A549 (cell line): ENCODE data around the gene CCDC61. TPM values are rescaled to one million over a fixed set of nuclear protein-coding genes. Genes with fewer than 3 reads are reported as not detected.

Experiments
- ATAC-seq, 2 experiments: fragments of 200-7000 bp in 1 of 2; fragments of >200 bp in 1 of 2; cut with Nextera tagmentation in 1 of 2; cut with Tn5 transposase in 1 of 2; 3 replicates each; pipeline versions ENCODE4 v1.8.0 to v1.9.1; 2018 to 2020; ENCODE audit warnings: mild to moderate bottlenecking in 1 of 2, moderate library complexity in 1 of 2
- CTCF ChIA-PET: fragments of 300-600 bp; sonication (Branson Sonifier 250); formaldehyde crosslinking; extraction: SDS; loops from one replicate; lab custom pipeline; 2021; ENCODE audit warnings: antibody characterized with exemption, inconsistent platforms; lab: Yijun Ruan, JAX
- POLR2A ChIA-PET: fragments of 350-600 bp; formaldehyde crosslinking; extraction: SDS; loops from one replicate; lab custom pipeline; 2021; ENCODE audit warnings: antibody characterized with exemption, inconsistent platforms; lab: Yijun Ruan, JAX
- DNase-seq, 2 experiments: peaks; one replicate each; pipeline versions ENCODE4 v3.0.0 to v3.0.0-alpha.2; 2011 to 2016; ENCODE audit warnings: low read depth in 1 of 2, low spot score in 1 of 2
- FAIRE-seq: peaks from 2 replicates; lab custom pipeline; 2011; peaks lifted over from hg19 to GRCh38; lab: Jason Lieb, UNC
- H3K27ac ChIP-seq, 2 experiments: fragments of >200 bp; sonication (Bioruptor Twin); formaldehyde crosslinking; 3 replicates each; pipeline ENCODE4 v1.5.1; 2016 to 2017
- H3K4me1 ChIP-seq: fragments of >200 bp; sonication (Bioruptor Twin); formaldehyde crosslinking; 3 replicates; pipeline ENCODE4 v1.6.1; 2016
- H3K4me2 ChIP-seq: fragments of >200 bp; sonication (Bioruptor Twin); formaldehyde crosslinking; 3 replicates; pipeline ENCODE4 v1.6.1; 2016
- H3K4me3 ChIP-seq: fragments of >200 bp; sonication (Bioruptor Twin); formaldehyde crosslinking; 3 replicates; pipeline ENCODE4 v1.5.1; 2016
- H3K9me3 ChIP-seq: fragments of >200 bp; sonication (Bioruptor Twin); formaldehyde crosslinking; 3 replicates; pipeline ENCODE4 v1.6.1; 2016
- BHLHE40 ChIP-seq: IDR thresholded peaks from 2 replicates; pipeline ENCODE4 v1.6.1; 2012; ENCODE audit warnings: low read depth, low read length, inconsistent platforms
- CHD2 ChIP-seq: fragments of 150-350 bp; IDR thresholded peaks from 2 replicates; pipeline ENCODE4 v1.6.1; 2014; ENCODE audit warnings: low read length; ENCODE audit not compliant: partially characterized antibody
- EHMT2 ChIP-seq: fragments of 200-600 bp; sonication (generic); IDR thresholded peaks from 2 replicates; pipeline ENCODE4 v1.6.1; 2016; ENCODE audit warnings: antibody characterized with exemption, low read depth, mild to moderate bottlenecking, moderate library complexity
- EP300 ChIP-seq, 2 experiments: fragments of >200 bp; sonication (Bioruptor Twin); formaldehyde crosslinking; IDR thresholded peaks; 2 replicates in 1 of 2; 3 replicates in 1 of 2; pipeline ENCODE4 v1.6.1; 2016 to 2017
- ESRRA ChIP-seq: fragments of 150-350 bp; IDR thresholded peaks from 2 replicates; pipeline ENCODE4 v1.6.1; 2014; ENCODE audit warnings: mild to moderate bottlenecking, low read length, borderline replicate concordance
- FOSB ChIP-seq: fragments of 250-450 bp; sonication (Bioruptor Pico); IDR thresholded peaks from 2 replicates; pipeline ENCODE4 v1.5.0; 2020; ENCODE audit warnings: mild to moderate bottlenecking, moderate library complexity
- FOSL2 ChIP-seq, 2 experiments: fragments of 450-650 bp in 1 of 2; fragments of >200 bp in 1 of 2; sonication (Bioruptor Twin) in 1 of 2; formaldehyde crosslinking; IDR thresholded peaks; 2 replicates each; pipeline versions ENCODE4 v1.5.0 to v1.6.1; 2016 to 2020; ENCODE audit warnings: mild to moderate bottlenecking in 1 of 2, moderate library complexity in 1 of 2
- FOXS1 ChIP-seq: fragments of 250-450 bp; sonication (Bioruptor Pico); IDR thresholded peaks from 2 replicates; pipeline ENCODE4 v1.5.0; 2020; ENCODE audit warnings: mild to moderate bottlenecking, moderate library complexity
- HEYL ChIP-seq: fragments of 250-450 bp; sonication (Bioruptor Pico); IDR thresholded peaks from 2 replicates; pipeline ENCODE4 v1.8.0; 2021; ENCODE audit warnings: mild to moderate bottlenecking, moderate library complexity
- JUNB ChIP-seq: fragments of >200 bp; sonication (Bioruptor Twin); formaldehyde crosslinking; IDR thresholded peaks from 2 replicates; pipeline ENCODE4 v1.6.1; 2016
- KDM1A ChIP-seq: fragments of 200-600 bp; sonication (generic); IDR thresholded peaks from 2 replicates; pipeline ENCODE4 v1.6.1; 2016; ENCODE audit warnings: low read depth, mild to moderate bottlenecking
- MAFK ChIP-seq: fragments of 450-650 bp; IDR thresholded peaks from 2 replicates; pipeline ENCODE4 v1.6.1; 2014; ENCODE audit not compliant: partially characterized antibody
- MYC ChIP-seq: IDR thresholded peaks from 2 replicates; pipeline ENCODE4 v1.6.1; 2012; ENCODE audit warnings: mild to moderate bottlenecking, inconsistent platforms, low read length, improper control_type of control experiment, borderline replicate concordance
- NFE2L2 ChIP-seq: fragments of 150-350 bp; conservative IDR thresholded peaks from 2 replicates; pipeline ENCODE4 v1.6.1; 2014; ENCODE audit warnings: low read length
- RAD21 ChIP-seq, 2 experiments: fragments of >200 bp in 1 of 2; sonication (Bioruptor Twin) in 1 of 2; formaldehyde crosslinking in 1 of 2; IDR thresholded peaks in 1 of 2; conservative IDR thresholded peaks in 1 of 2; 2 replicates in 1 of 2; 3 replicates in 1 of 2; pipeline ENCODE4 v1.6.1; 2012 to 2018; ENCODE audit warnings: inconsistent platforms in 1 of 2
- RNF2 ChIP-seq: fragments of 200-600 bp; sonication (generic); IDR thresholded peaks from 2 replicates; pipeline ENCODE4 v1.6.1; 2016; ENCODE audit warnings: low read depth, mild to moderate bottlenecking, antibody characterized with exemption, moderate library complexity, borderline replicate concordance
- SMC3 ChIP-seq: fragments of >200 bp; sonication (Bioruptor Twin); formaldehyde crosslinking; IDR thresholded peaks from 3 replicates; pipeline ENCODE4 v1.6.1; 2018; ENCODE audit warnings: inconsistent platforms
- WGBS: methylation state at CpG from one replicate; pipeline ENCODE4 v1.1.6; 2017; ENCODE audit errors: missing lambda C conversion rate; 5-methylcytosine and 5-hydroxymethylcytosine counted together
- polyA plus RNA-seq, 4 experiments: library from polyadenylated mRNA; depleted of rRNA in 3 of 4; stranded (reverse); fragments of >200 nt; fragmentation: RNase III in 1 of 4; extraction: RNeasy Plus Mini Kit Qiagen cat#74134 plus additional on column Dnase treatment in 1 of 4; gene quantifications; 2 replicates in 3 of 4; 3 replicates in 1 of 4; pipeline ENCODE4 v1.2.3, GENCODE V29; 2011 to 2017
- TF ChIP-seq, protein P1 (sequence below): fragments of 250-450 bp; sonication (Bioruptor Pico); IDR thresholded peaks from 2 replicates; pipeline ENCODE4 v1.5.0; 2020; ENCODE audit warnings: low read depth, mild to moderate bottlenecking, moderate library complexity
- TF ChIP-seq, protein P2 (sequence below): fragments of 250-450 bp; sonication (Bioruptor Pico); IDR thresholded peaks from 2 replicates; pipeline ENCODE4 v1.5.0; 2021; ENCODE audit warnings: mild to moderate bottlenecking, moderate library complexity, borderline replicate concordance
- TF ChIP-seq, protein P3 (sequence below): IDR thresholded peaks from 2 replicates; pipeline ENCODE4 v1.6.1; 2012
- TF ChIP-seq, protein P4 (sequence below): fragments of 150-350 bp; IDR thresholded peaks from 2 replicates; pipeline ENCODE4 v1.6.1; 2014; ENCODE audit warnings: low read depth, mild to moderate bottlenecking, low read length
- TF ChIP-seq, protein P5 (sequence below): fragments of >200 bp; sonication (Bioruptor Twin); formaldehyde crosslinking; IDR thresholded peaks from 3 replicates; pipeline ENCODE4 v1.6.1; 2016
- TF ChIP-seq, protein P6 (sequence below): fragments of 200-600 bp; sonication (generic); IDR thresholded peaks from 2 replicates; pipeline ENCODE4 v1.6.1; 2016; ENCODE audit warnings: antibody characterized with exemption, mild to moderate bottlenecking, moderate library complexity

Gene CCDC61
- polyA plus RNA-seq, 2 of the 4 experiments (the other 2 are of a cell fraction): 3.2 to 8.2 TPM

DNA sequence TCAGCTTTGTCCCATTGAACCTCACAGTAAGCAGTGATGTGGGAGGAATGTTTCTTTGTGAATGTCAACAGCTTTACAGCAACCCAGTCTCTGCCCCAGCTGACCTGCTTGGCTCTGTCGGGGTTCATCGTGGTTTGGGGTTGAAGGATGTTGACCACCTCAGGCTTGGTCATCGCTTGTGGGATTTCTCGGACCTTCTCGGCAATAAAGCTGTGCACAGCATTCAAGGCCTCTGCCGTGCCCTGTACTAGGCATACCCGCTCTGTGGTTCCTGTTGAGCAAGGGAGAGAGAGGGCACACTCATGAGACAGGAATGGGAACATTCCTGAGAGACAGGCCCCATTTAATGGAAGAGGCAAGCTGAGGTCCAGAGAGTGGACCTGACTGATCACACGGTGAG, 41.6 kb upstream of the CCDC61 start:
- TF ChIP-seq MAFK (no peak), RAD21 (conservative IDR thresholded peaks at IDR 0.05 in 1 of 2, IDR thresholded peaks at IDR 0.05 in 1 of 2) (no peak), HEYL (no peak), BHLHE40 (no peak), KDM1A (no peak), FOSL2 (IDR thresholded peaks at IDR 0.05) (no peak), FOSL2 (CRISPR knock-in tag; IDR thresholded peaks at IDR 0.05) (no peak), JUNB (no peak), EHMT2 (no peak), FOSB (no peak)
- TF ChIP-seq, protein P1, sequence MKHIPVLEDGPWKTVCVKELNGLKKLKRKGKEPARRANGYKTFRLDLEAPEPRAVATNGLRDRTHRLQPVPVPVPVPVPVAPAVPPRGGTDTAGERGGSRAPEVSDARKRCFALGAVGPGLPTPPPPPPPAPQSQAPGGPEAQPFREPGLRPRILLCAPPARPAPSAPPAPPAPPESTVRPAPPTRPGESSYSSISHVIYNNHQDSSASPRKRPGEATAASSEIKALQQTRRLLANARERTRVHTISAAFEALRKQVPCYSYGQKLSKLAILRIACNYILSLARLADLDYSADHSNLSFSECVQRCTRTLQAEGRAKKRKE (CRISPR knock-in tag): no peak
- TF ChIP-seq, protein P2, sequence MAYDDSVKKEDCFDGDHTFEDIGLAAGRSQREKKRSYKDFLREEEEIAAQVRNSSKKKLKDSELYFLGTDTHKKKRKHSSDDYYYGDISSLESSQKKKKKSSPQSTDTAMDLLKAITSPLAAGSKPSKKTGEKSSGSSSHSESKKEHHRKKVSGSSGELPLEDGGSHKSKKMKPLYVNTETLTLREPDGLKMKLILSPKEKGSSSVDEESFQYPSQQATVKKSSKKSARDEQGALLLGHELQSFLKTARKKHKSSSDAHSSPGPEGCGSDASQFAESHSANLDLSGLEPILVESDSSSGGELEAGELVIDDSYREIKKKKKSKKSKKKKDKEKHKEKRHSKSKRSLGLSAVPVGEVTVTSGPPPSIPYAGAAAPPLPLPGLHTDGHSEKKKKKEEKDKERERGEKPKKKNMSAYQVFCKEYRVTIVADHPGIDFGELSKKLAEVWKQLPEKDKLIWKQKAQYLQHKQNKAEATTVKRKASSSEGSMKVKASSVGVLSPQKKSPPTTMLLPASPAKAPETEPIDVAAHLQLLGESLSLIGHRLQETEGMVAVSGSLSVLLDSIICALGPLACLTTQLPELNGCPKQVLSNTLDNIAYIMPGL (CRISPR knock-in tag): no peak
- POLR2A ChIA-PET: no interaction called here
- Histone ChIP-seq H3K4me2 (peak overlapping the region; percentile 99), H3K27ac (peak overlapping the region in 1 of 2 experiments; percentile 76; a peak in 3 of 6 replicates), H3K4me3 (peak overlapping the region; percentile 57; the same call in 2 of the 3 replicates), H3K4me1 (peaks cover 17% of the 10 kb centered on the region), H3K9me3 (no peaks in the 10 kb centered on the region)
- CTCF ChIA-PET: interaction anchor here (0.8 to 1.5 kb wide), 6 partner anchors 8 to 684 kb away, joined by 3 to 7 read pairs (median 3); no protein-coding TSS in a partner anchor
- FAIRE-seq (no peak), DNase-seq (no peak), ATAC-seq (no peak)
- whole genome bisulfite sequencing: 89% methylated on average over 8 of the region's 8 CpGs

DNA sequence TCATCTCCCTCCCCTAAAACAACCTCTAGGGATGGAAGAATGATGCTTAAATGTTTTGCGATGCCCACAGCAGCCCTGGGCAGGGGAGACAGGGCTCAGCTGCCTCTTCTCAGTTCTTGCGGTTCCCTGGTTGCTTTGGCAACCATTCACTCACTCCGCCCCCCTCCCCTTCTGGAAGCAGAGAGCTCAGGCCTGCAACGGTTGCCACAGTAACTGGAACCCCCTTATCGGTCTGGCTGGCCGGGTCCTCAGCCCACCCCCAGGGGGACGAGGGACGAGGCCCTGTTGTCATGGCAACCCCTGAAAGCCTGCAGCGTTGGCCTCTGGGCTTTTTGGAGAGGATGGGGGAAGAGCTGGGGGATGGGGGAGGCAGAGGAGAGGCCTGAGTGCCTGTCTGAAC, 41.1 kb upstream of the CCDC61 start:
- DNase-seq (no peak), ATAC-seq (no peak), FAIRE-seq (no peak)
- CTCF ChIA-PET: interaction anchor here (1.2 to 1.5 kb wide), 4 partner anchors 14 to 311 kb away, joined by 3 to 7 read pairs (median 3); no protein-coding TSS in a partner anchor
- no peaks in the 10 kb centered on the region for H3K9me3 ChIP-seq
- H3K27ac ChIP-seq: no peak overlapping the region
- POLR2A ChIA-PET: no interaction called here
- H3K4me3 ChIP-seq: no peak overlapping the region
- no peak overlapping the region for H3K4me2 ChIP-seq
- WGBS: 49% methylated on average over 8 of the region's 9 CpGs
- no peak for TF ChIP-seq EP300 (IDR thresholded peaks at IDR 0.05)
- TF ChIP-seq, protein P3, sequence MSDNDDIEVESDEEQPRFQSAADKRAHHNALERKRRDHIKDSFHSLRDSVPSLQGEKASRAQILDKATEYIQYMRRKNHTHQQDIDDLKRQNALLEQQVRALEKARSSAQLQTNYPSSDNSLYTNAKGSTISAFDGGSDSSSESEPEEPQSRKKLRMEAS: no peak
- TF ChIP-seq SMC3: no peak
- TF ChIP-seq FOXS1 (CRISPR knock-in tag): no peak
- TF ChIP-seq MYC: no peak
- TF ChIP-seq, protein P4, sequence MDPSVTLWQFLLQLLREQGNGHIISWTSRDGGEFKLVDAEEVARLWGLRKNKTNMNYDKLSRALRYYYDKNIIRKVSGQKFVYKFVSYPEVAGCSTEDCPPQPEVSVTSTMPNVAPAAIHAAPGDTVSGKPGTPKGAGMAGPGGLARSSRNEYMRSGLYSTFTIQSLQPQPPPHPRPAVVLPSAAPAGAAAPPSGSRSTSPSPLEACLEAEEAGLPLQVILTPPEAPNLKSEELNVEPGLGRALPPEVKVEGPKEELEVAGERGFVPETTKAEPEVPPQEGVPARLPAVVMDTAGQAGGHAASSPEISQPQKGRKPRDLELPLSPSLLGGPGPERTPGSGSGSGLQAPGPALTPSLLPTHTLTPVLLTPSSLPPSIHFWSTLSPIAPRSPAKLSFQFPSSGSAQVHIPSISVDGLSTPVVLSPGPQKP: no peak
- TF ChIP-seq RNF2: no peak
- TF ChIP-seq, protein P5, sequence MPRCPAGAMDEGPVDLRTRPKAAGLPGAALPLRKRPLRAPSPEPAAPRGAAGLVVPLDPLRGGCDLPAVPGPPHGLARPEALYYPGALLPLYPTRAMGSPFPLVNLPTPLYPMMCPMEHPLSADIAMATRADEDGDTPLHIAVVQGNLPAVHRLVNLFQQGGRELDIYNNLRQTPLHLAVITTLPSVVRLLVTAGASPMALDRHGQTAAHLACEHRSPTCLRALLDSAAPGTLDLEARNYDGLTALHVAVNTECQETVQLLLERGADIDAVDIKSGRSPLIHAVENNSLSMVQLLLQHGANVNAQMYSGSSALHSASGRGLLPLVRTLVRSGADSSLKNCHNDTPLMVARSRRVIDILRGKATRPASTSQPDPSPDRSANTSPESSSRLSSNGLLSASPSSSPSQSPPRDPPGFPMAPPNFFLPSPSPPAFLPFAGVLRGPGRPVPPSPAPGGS: no peak
- TF ChIP-seq, protein P6, sequence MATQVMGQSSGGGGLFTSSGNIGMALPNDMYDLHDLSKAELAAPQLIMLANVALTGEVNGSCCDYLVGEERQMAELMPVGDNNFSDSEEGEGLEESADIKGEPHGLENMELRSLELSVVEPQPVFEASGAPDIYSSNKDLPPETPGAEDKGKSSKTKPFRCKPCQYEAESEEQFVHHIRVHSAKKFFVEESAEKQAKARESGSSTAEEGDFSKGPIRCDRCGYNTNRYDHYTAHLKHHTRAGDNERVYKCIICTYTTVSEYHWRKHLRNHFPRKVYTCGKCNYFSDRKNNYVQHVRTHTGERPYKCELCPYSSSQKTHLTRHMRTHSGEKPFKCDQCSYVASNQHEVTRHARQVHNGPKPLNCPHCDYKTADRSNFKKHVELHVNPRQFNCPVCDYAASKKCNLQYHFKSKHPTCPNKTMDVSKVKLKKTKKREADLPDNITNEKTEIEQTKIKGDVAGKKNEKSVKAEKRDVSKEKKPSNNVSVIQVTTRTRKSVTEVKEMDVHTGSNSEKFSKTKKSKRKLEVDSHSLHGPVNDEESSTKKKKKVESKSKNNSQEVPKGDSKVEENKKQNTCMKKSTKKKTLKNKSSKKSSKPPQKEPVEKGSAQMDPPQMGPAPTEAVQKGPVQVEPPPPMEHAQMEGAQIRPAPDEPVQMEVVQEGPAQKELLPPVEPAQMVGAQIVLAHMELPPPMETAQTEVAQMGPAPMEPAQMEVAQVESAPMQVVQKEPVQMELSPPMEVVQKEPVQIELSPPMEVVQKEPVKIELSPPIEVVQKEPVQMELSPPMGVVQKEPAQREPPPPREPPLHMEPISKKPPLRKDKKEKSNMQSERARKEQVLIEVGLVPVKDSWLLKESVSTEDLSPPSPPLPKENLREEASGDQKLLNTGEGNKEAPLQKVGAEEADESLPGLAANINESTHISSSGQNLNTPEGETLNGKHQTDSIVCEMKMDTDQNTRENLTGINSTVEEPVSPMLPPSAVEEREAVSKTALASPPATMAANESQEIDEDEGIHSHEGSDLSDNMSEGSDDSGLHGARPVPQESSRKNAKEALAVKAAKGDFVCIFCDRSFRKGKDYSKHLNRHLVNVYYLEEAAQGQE: no peak
- no peak for TF ChIP-seq CHD2
- TF ChIP-seq ESRRA: no peak
- TF ChIP-seq NFE2L2: no peak
- no peak for TF ChIP-seq RAD21 (conservative IDR thresholded peaks at IDR 0.05 in 1 of 2, IDR thresholded peaks at IDR 0.05 in 1 of 2)
- peaks cover 17% of the 10 kb centered on the region for H3K4me1 ChIP-seq
